H7 (cell line): ENCODE data around the gene ANKS4B. TPM values are rescaled to one million over a fixed set of nuclear protein-coding genes. Genes with fewer than 3 reads are reported as not detected.
"Not testable (repeated sequence)": the region's sequence is repeated elsewhere in the genome, so short reads cannot be mapped to it uniquely, and the experiment has no call there.

Experiments
- DNase-seq: peaks from one replicate; pipeline ENCODE4 v3.0.0; 2012
- H3K27me3 ChIP-seq: 2 replicates; pipeline ENCODE4 v1.6.0; 2011; ENCODE audit warnings: mild to moderate bottlenecking, low read length; ENCODE audit not compliant: control insufficient read depth, insufficient read depth
- H3K36me3 ChIP-seq: replicated peaks from 2 replicates; pipeline ENCODE4 v1.5.1; 2011; ENCODE audit warnings: low read length; ENCODE audit not compliant: control insufficient read depth, insufficient read depth
- H3K4me3 ChIP-seq: 2 replicates; pipeline ENCODE4 v1.5.1; 2011; ENCODE audit warnings: low read depth, mild to moderate bottlenecking, control low read depth, low read length, moderate library complexity; ENCODE audit not compliant: insufficient read depth
- total RNA-seq: library from RNA; depleted of rRNA; stranded (reverse); fragments of >200 nt; shearing (Covaris generic); gene quantifications from 2 replicates; pipeline ENCODE4 v1.2.3, GENCODE V29; 2014

The ANKS4B gene
- total RNA-seq, 1 experiment from 2014 or later: not detected

GRCh38 chr16:21228361-21228872 lies 5.1 kb upstream of the ANKS4B start:
- Histone ChIP-seq H3K4me3 (no peak overlapping the region), H3K36me3 (no peaks in the 10 kb centered on the region), H3K27me3 (peaks cover 1% of the 10 kb centered on the region; the same call in 1 of the 2 replicates)
- no peak for DNase-seq

GRCh38 chr16:21233045-21233520 lies 416 bp upstream of the ANKS4B start:
- no peak for DNase-seq
- peaks cover 1% of the 10 kb centered on the region; the same call in 1 of the 2 replicates for H3K27me3 ChIP-seq
- H3K36me3 ChIP-seq: no peaks in the 10 kb centered on the region
- H3K4me3 ChIP-seq: no peak overlapping the region

- H3K27me3 ChIP-seq: no peaks in the 10 kb centered on the region
- H3K4me3 ChIP-seq: no peak overlapping the region
- no peak for DNase-seq
- no peaks in the 10 kb centered on the region for H3K36me3 ChIP-seq
These were observed 1.7 kb downstream of the ANKS4B start for GRCh38 chr16:21235199-21235585.

- no peak for DNase-seq
- Histone ChIP-seq H3K36me3 (no peaks in the 10 kb centered on the region), H3K4me3 (no peak overlapping the region), H3K27me3 (no peaks in the 10 kb centered on the region)
These were observed 3.3 kb downstream of the ANKS4B start for GRCh38 chr16:21236831-21237230.

GRCh38 chr16:21239646-21240045 lies 6.1 kb downstream of the ANKS4B start:
- no peak for DNase-seq
- Histone ChIP-seq H3K4me3 (no peak overlapping the region), H3K27me3 (no peaks in the 10 kb centered on the region), H3K36me3 (no peaks in the 10 kb centered on the region)

GRCh38 chr16:21242756-21243155 lies 9.3 kb downstream of the ANKS4B start:
- H3K36me3 ChIP-seq: no peaks in the 10 kb centered on the region
- DNase-seq: no peak
- no peaks in the 10 kb centered on the region for H3K27me3 ChIP-seq
- no peak overlapping the region for H3K4me3 ChIP-seq

GRCh38 chr16:21244518-21245215 lies 11.2 kb downstream of the ANKS4B start:
- no peak for DNase-seq
- Histone ChIP-seq H3K4me3 (no peak overlapping the region), H3K27me3 (no peaks in the 10 kb centered on the region), H3K36me3 (no peaks in the 10 kb centered on the region)

- H3K36me3 ChIP-seq, DNase-seq, H3K4me3 ChIP-seq, H3K27me3 ChIP-seq: not testable (repeated sequence)
These were observed 14.7 kb downstream of the ANKS4B start for GRCh38 chr16:21248179-21248578.

- no peak overlapping the region for H3K4me3 ChIP-seq
- no peaks in the 10 kb centered on the region for H3K27me3 ChIP-seq
These were observed 16.8 kb downstream of the ANKS4B start for GRCh38 chr16:21250072-21250923.

GRCh38 chr16:21253470-21253869 lies 20.0 kb downstream of the ANKS4B start:
- DNase-seq: no peak
- H3K27me3 ChIP-seq: no peaks in the 10 kb centered on the region
- H3K4me3 ChIP-seq: no peak overlapping the region
- H3K36me3 ChIP-seq: no peaks in the 10 kb centered on the region

More at GRCh38 chr16:21250072-21250923, 16.8 kb downstream of the ANKS4B start:
- DNase-seq: no peak
- no peaks in the 10 kb centered on the region for H3K36me3 ChIP-seq

- Histone ChIP-seq H3K4me3 (no peak overlapping the region), H3K27me3 (no peaks in the 10 kb centered on the region), H3K36me3 (no peaks in the 10 kb centered on the region)
- DNase-seq: no peak
These were observed 23.1 kb downstream of the ANKS4B start for GRCh38 chr16:21256636-21257035.

GRCh38 chr16:21257284-21257683 lies 23.8 kb downstream of the ANKS4B start:
- DNase-seq: no peak
- Histone ChIP-seq H3K27me3 (no peaks in the 10 kb centered on the region), H3K4me3 (no peak overlapping the region), H3K36me3 (no peaks in the 10 kb centered on the region)

- Histone ChIP-seq H3K27me3 (no peaks in the 10 kb centered on the region), H3K4me3 (no peak overlapping the region), H3K36me3 (no peaks in the 10 kb centered on the region)
- DNase-seq: no peak
These were observed 27.6 kb downstream of the ANKS4B start for GRCh38 chr16:21260870-21261791.
